Lower leg skin (tissue), 3 donors: ENCODE data around the gene CREB5.

ENCODE experiments used
- CTCF ChIP-seq, 3 donors: fragments of 450-650 bp; IDR thresholded peaks; one replicate each; pipeline ENCODE4 v1.5.1; 2016; ENCODE audit warnings: antibody characterized with exemption in 3 of 3, mild to moderate bottlenecking in 3 of 3, moderate library complexity in 2 of 3
- POLR2A ChIP-seq, 2 donors: fragments of 450-650 bp; IDR thresholded peaks; one replicate each; pipeline ENCODE4 v1.6.1; 2016 to 2017; ENCODE audit warnings: antibody characterized with exemption in 2 of 2, mild to moderate bottlenecking in 1 of 2, moderate library complexity in 1 of 2

GRCh38 chr7:28872226-28872625 lies 459.9 kb downstream of the CREB5 start:
- TF ChIP-seq CTCF (IDR thresholded peaks at IDR 0.05): no peak
- TF ChIP-seq POLR2A (IDR thresholded peaks at IDR 0.05): no peak
